Cardiac muscle cell (in vitro differentiated cells and primary cell): ENCODE data around the gene VWF. TPM values are rescaled to one million over a fixed set of nuclear protein-coding genes. Genes with fewer than 3 reads are reported as not detected.
"Not testable (repeated sequence)": the region's sequence is repeated elsewhere in the genome, so short reads cannot be mapped to it uniquely, and the experiment has no call there.

ENCODE experiments used
- DNase-seq, 2 donors: peaks; one replicate each; pipeline versions ENCODE4 v3.0.0 to v3.0.0-alpha.2; 2010 to 2017; ENCODE audit warnings: low read depth in 1 of 2, low spot score in 1 of 2
- H3K27ac ChIP-seq: fragments of 200-600 bp; sonication (generic); 2 replicates; pipeline ENCODE4 v1.5.1; 2016
- H3K27me3 ChIP-seq: fragments of 200-600 bp; sonication (generic); 2 replicates; pipeline ENCODE4 v1.6.0; 2016; ENCODE audit warnings: control low read depth
- H3K36me3 ChIP-seq: fragments of 200-600 bp; sonication (generic); 2 replicates; pipeline ENCODE4 v1.5.1; 2016; ENCODE audit warnings: control low read depth
- H3K4me1 ChIP-seq: fragments of 200-600 bp; sonication (generic); 2 replicates; pipeline ENCODE4 v1.8.1; 2017; ENCODE audit warnings: low read depth, mild to moderate bottlenecking, mixed run types
- H3K4me3 ChIP-seq: fragments of 200-600 bp; sonication (generic); 2 replicates; pipeline ENCODE4 v1.5.1; 2016; ENCODE audit warnings: mild to moderate bottlenecking
- H3K9me3 ChIP-seq: fragments of 200-600 bp; sonication (generic); 2 replicates; pipeline ENCODE4 v1.5.1; 2017; ENCODE audit warnings: low read depth, mild to moderate bottlenecking, control low read depth
- polyA plus RNA-seq: library from polyadenylated mRNA; unstranded; fragments of >200 nt; fragmentation: Nextera tagmentation; extraction: Ambion mirVana; gene quantifications from 2 replicates; pipeline ENCODE4 v1.2.1, GENCODE V29; 2016
- total RNA-seq: library from RNA; depleted of rRNA; stranded (reverse); fragments of >200 nt; gene quantifications from 2 replicates; pipeline ENCODE4 v1.2.3, GENCODE V29; 2016
- TF ChIP-seq, protein P1 (sequence below): IDR thresholded peaks from 2 replicates; pipeline ENCODE4 v1.5.1; 2012; ENCODE audit warnings: low read depth, mild to moderate bottlenecking, low read length

VWF gene
- total and polyA plus RNA-seq, 2 experiments from 2014 or later, result 0.03 TPM; not detected in 1

DNA sequence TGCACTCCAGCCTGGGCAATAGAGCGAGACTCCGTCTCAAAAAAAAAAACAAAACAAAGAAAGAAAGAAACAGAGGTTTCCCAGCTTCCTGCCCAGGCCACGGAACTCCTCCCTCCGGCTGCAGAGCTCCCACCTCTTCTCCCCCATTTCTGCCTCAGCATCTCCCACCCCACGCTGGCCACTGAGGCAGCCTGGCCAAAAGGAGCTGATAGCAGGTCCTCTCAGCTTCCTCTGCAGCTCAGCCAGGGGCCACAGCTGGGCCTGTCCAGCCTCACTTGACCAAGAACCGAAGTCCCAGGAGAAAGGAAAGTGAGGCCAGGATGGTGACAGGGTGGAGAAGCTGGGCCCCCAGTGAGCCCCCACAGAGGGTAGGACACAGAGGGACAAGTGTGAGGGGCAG, 42.3 kb upstream of the VWF start:
- TF ChIP-seq, protein P1, sequence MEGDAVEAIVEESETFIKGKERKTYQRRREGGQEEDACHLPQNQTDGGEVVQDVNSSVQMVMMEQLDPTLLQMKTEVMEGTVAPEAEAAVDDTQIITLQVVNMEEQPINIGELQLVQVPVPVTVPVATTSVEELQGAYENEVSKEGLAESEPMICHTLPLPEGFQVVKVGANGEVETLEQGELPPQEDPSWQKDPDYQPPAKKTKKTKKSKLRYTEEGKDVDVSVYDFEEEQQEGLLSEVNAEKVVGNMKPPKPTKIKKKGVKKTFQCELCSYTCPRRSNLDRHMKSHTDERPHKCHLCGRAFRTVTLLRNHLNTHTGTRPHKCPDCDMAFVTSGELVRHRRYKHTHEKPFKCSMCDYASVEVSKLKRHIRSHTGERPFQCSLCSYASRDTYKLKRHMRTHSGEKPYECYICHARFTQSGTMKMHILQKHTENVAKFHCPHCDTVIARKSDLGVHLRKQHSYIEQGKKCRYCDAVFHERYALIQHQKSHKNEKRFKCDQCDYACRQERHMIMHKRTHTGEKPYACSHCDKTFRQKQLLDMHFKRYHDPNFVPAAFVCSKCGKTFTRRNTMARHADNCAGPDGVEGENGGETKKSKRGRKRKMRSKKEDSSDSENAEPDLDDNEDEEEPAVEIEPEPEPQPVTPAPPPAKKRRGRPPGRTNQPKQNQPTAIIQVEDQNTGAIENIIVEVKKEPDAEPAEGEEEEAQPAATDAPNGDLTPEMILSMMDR, result no peak
- H3K27ac ChIP-seq, result no peak overlapping the region
- DNase-seq, result no peak
- no peaks in the 10 kb centered on the region for H3K36me3 ChIP-seq
- peaks cover 7% of the 10 kb centered on the region for H3K4me1 ChIP-seq
- no peaks in the 10 kb centered on the region for H3K27me3 ChIP-seq
- H3K4me3 ChIP-seq, result no peak overlapping the region
- H3K9me3 ChIP-seq, result no peaks in the 10 kb centered on the region

DNA sequence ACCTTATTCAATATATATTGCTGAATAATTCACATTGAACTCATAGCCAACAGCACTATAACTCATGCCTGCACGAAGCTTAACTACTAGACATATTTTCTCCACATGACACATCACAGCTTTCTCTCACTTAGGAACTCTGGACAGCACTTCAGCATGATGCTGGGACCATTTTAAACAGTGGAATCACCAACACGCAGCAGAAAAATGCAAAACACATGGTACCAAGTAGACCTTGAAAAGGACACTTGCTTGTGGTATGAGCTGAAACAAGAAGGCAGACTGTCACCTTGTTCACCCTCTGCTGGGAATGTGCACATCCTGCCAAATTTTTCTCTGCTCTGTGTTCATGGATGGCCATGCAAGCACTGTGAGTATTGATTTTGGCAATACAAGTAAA, 40.9 kb upstream of the VWF start:
- no peak for DNase-seq
- TF ChIP-seq, protein P1, result no peak
- Histone ChIP-seq H3K4me1 (peaks cover 11% of the 10 kb centered on the region), H3K9me3 (no peaks in the 10 kb centered on the region), H3K27ac (no peak overlapping the region), H3K4me3 (no peak overlapping the region), H3K36me3 (no peaks in the 10 kb centered on the region), H3K27me3 (no peaks in the 10 kb centered on the region)

DNA sequence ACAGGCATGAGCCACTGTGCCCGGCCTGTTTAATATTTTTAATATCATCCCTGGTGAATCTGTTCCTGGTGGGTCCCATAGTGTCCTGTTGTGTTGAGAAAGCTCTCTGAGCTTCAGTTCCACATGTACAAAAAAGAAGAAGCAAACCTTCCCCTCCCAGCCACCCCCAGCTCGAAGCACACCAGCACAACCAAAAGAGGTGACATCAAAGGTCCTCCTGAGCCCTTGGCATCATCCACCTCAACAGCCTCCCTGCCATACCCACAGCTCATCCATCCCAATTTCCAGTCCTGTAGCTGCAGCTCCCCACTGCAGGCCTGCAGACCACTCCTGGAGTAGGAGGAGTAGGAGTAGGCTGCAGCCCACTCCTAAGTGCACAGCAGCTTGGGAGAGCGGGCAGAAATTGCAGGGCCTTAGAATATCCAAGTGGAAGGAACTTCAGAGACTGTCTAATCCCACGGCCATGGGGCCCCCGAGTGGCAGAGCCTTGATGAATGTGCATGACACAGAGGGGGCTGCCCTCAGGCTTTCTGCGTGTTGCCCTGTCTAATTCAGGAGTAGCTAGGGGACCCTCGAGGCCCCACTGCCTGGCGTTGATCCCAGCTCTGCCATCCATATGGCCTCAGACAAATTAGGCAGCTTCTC, 39.1 kb upstream of the VWF start:
- Histone ChIP-seq H3K36me3 (no peaks in the 10 kb centered on the region), H3K4me3 (no peak overlapping the region), H3K27ac (no peak overlapping the region), H3K9me3 (no peaks in the 10 kb centered on the region), H3K4me1 (peaks cover 19% of the 10 kb centered on the region), H3K27me3 (no peaks in the 10 kb centered on the region)
- TF ChIP-seq, protein P1, result no peak
- no peak for DNase-seq

DNA sequence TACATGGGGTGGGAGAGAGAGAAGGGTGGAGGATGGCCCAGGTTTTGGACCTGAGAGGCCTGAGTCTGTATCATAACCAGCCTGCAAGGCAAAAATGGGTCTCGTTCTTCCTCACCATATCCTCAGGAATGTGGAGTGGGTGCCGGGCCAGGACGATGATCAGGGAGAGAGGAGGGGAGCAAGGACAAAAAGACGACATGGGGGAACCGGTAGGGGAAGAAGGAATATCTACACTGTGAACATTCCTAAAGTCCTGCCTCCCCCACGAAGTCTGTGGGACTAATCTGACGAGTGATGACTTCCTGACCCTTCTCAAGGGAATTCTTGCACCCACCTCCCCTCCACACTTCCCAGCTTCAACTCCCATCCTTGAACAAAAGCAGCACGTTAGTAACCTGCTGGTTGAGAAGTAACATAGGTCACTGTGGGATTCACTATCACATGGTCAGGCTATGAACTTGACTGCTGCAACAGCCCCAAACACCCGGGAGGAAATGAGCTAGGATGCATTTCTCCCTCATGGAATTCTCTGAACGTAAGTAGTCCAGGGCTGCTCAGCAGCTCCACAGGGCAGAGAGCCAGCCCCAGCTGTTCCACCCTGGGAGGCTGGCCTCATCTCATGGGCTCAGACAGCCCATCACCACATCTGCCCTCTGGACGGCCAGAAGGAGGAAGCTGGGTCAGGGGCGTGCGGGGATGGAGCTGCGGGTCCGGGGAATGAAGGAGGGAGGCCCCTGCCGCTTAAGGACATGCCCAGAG, 36.8 kb upstream of the VWF start:
- Histone ChIP-seq H3K27me3 (no peaks in the 10 kb centered on the region), H3K36me3 (no peaks in the 10 kb centered on the region), H3K4me3 (no peak overlapping the region), H3K9me3 (no peaks in the 10 kb centered on the region), H3K4me1 (peaks cover 18% of the 10 kb centered on the region), H3K27ac (no peak overlapping the region)
- TF ChIP-seq, protein P1, result no peak
- DNase-seq, result peak in 1 of 2 donors; percentile 93

DNA sequence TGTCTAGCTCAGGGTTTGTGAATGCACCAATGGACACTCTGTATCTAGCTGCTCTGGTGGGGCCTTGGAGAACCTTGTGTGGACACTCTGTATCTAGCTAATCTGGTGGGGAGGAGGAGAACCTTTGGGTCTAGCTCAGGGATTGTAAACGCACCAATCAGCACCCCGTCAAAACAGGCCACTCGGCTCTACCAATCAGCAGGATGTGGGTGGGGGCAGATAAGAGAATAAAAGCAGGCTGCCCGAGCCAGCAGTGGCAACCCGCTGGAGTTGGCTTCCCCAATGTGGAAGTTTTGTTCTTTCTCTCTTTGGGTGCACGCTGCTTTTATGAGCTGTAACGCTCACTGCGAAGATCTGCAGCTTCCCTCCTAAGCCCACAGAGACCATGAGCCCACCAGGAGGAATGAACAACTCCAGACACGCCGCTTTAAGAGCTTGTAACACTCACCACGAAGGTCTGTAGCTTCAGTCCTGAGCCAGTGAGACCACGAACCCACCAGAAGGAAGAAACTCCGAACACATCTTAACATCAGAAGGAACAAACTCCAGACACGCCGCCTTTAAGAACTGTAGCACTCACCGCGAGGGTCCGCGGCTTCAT, 35.7 kb upstream of the VWF start:
- not testable (repeated sequence) for H3K4me3 ChIP-seq, DNase-seq, H3K27ac ChIP-seq, H3K27me3 ChIP-seq, H3K36me3 ChIP-seq, H3K9me3 ChIP-seq
- H3K4me1 ChIP-seq, result peaks cover 18% of the 10 kb centered on the region

DNA sequence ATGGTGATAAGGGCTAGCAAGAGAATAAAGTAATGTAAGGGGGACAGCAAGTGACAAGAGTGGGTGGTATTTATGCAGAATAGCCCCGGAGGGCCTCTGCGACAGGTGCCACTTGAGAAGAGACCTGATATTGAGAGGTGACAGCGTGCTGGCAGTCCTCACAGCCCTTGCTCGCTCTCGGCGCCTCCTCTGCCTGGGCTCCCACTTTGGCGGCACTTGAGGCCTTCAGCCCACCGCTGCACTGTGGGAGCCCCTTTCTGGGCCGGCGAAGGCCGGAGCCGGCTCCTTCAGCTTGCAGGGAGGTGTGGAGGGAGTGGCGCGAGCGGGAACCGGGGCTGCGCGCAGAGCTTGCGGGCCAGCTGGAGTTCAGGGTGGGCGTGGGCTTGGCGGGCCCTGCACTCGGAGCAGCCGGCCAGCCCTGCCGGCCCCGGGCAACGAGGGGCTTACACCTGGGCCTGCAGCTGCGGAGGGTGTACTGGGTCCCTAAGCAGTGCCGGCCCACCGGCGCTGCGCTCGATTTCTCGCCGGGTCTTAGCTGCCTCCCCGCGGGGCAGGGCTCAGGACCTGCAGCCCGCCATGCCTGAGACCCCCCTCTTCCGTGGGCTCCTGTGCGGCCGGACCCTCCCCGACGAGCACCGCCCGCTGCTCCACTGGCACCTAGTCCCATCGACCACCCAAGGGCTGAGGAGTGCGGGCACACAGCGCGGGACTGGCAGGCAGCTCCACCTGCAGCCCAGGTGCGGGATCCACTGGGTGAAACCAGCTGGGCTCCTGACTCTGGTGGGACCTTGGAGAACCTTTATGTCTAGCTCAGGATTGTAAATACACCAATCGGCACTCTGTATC, 34.9 kb upstream of the VWF start:
- peak overlapping the region; percentile 70 for H3K27ac ChIP-seq
- H3K9me3 ChIP-seq, H3K4me3 ChIP-seq, H3K27me3 ChIP-seq, DNase-seq, H3K36me3 ChIP-seq: not testable (repeated sequence)
- peaks cover 18% of the 10 kb centered on the region for H3K4me1 ChIP-seq
